HepG2 (cell line): Measurements from ENCODE around the gene ZBTB25. TPM values are rescaled to one million over a fixed set of nuclear protein-coding genes. Genes with fewer than 3 reads are reported as not detected.

Experiments used
- DNMT1 ChIP-seq: sonication (generic); formaldehyde crosslinking; IDR thresholded peaks from 2 replicates; pipeline ENCODE4 v1.5.1; 2020; ENCODE audit warnings: mild to moderate bottlenecking, missing genetic modification reagents
- GABPA ChIP-seq, 2 experiments: IDR thresholded peaks; 2 replicates each; pipeline ENCODE4 v1.6.1; 2011 to 2016; ENCODE audit warnings: low read depth in 2 of 2, low read length in 1 of 2, missing biosample characterization in 1 of 2, missing genetic modification characterization in 1 of 2
- GATAD1 ChIP-seq: IDR thresholded peaks from 2 replicates; pipeline ENCODE4 v1.6.1; 2016; ENCODE audit warnings: missing genetic modification reagents, missing compliant biosample characterization
- KMT2A ChIP-seq: sonication (generic); formaldehyde crosslinking; IDR thresholded peaks from 2 replicates; pipeline ENCODE4 v1.4.0; 2020; ENCODE audit warnings: missing genetic modification reagents
- NBN ChIP-seq: fragments of 450-650 bp; conservative IDR thresholded peaks from 2 replicates; pipeline ENCODE4 v1.6.1; 2017
- NFE2L1 ChIP-seq: sonication (generic); formaldehyde crosslinking; IDR thresholded peaks from 2 replicates; pipeline ENCODE4 v1.4.0; 2020; ENCODE audit warnings: missing genetic modification reagents, mild to moderate bottlenecking, borderline replicate concordance
- NR2C2 ChIP-seq: sonication (generic); formaldehyde crosslinking; IDR thresholded peaks from 2 replicates; pipeline ENCODE4 v1.4.0; 2020; ENCODE audit warnings: missing genetic modification reagents, mild to moderate bottlenecking, moderate library complexity, borderline replicate concordance
- RBFOX2 ChIP-seq: fragments of 200-400 bp; formaldehyde crosslinking; IDR thresholded peaks from 2 replicates; pipeline ENCODE4 v1.6.1; 2017; ENCODE audit warnings: low read depth, mild to moderate bottlenecking, low read length
- SP2 ChIP-seq: sonication (generic); formaldehyde crosslinking; IDR thresholded peaks from 2 replicates; pipeline ENCODE4 v1.5.1; 2020; ENCODE audit warnings: mild to moderate bottlenecking, missing genetic modification reagents
- SRF ChIP-seq: IDR thresholded peaks from 2 replicates; pipeline ENCODE4 v1.6.1; 2011; ENCODE audit warnings: mild to moderate bottlenecking, low read depth, low read length, moderate library complexity
- TEAD3 ChIP-seq: optimal IDR thresholded peaks from 2 replicates; pipeline ENCODE3; 2016; ENCODE audit warnings: borderline replicate concordance
- ZC3H4 ChIP-seq: sonication (generic); formaldehyde crosslinking; IDR thresholded peaks from 2 replicates; pipeline ENCODE4 v1.4.0; 2020; ENCODE audit warnings: missing genetic modification reagents, borderline replicate concordance
- ZFP82 ChIP-seq: sonication (generic); formaldehyde crosslinking; IDR thresholded peaks from 2 replicates; pipeline ENCODE4 v1.5.1; 2020; ENCODE audit warnings: mild to moderate bottlenecking, missing genetic modification reagents, borderline replicate concordance
- ZNF136 ChIP-seq: sonication (generic); formaldehyde crosslinking; IDR thresholded peaks from 2 replicates; pipeline ENCODE4 v1.8.1; 2022; ENCODE audit warnings: low read depth, mild to moderate bottlenecking, moderate library complexity, missing genetic modification reagents
- ZNF619 ChIP-seq: sonication (generic); formaldehyde crosslinking; IDR thresholded peaks from 2 replicates; pipeline ENCODE4 v1.4.0; 2020; ENCODE audit warnings: mild to moderate bottlenecking, missing genetic modification reagents
- ZNF790 ChIP-seq: sonication (generic); formaldehyde crosslinking; IDR thresholded peaks from 2 replicates; pipeline ENCODE4 v1.8.0; 2022; ENCODE audit warnings: missing genetic modification reagents, mild to moderate bottlenecking, borderline replicate concordance
- ZNF878 ChIP-seq: sonication (generic); formaldehyde crosslinking; IDR thresholded peaks from 2 replicates; pipeline ENCODE4 v1.8.1; 2023; ENCODE audit warnings: mild to moderate bottlenecking, missing genetic modification reagents, moderate library complexity
- polyA plus RNA-seq, 8 experiments: library from polyadenylated mRNA; depleted of rRNA in 3 of 8; stranded (reverse) in 7 of 8; unstranded in 1 of 8; fragments of >200 nt; fragmentation: Illumina TruSeq in 4 of 8; extraction: Trizol in 4 of 8; gene quantifications; 2 replicates each; pipeline versions ENCODE4 v1.2.1 to v1.2.3, GENCODE V29; 2011 to 2016; ENCODE audit warnings: low read depth in 4 of 8, missing spikeins in 1 of 8, mixed read lengths in 1 of 8; ENCODE audit not compliant: insufficient read depth in 1 of 8
- total RNA-seq, 5 experiments: library from RNA; depleted of rRNA; stranded (reverse); fragments of >200 nt; fragmentation: Illumina TruSeq; extraction: Trizol; gene quantifications; 2 replicates each; pipeline ENCODE4 v1.2.3, GENCODE V29; 2016; ENCODE audit warnings: low read depth in 1 of 5
- TF ChIP-seq, protein P1 (sequence below): sonication (generic); formaldehyde crosslinking; IDR thresholded peaks from 2 replicates; pipeline ENCODE4 v1.5.1; 2020; ENCODE audit warnings: mild to moderate bottlenecking, missing genetic modification reagents, moderate library complexity
- TF ChIP-seq, protein P2 (sequence below): sonication (generic); formaldehyde crosslinking; IDR thresholded peaks from 2 replicates; pipeline ENCODE4 v1.4.0; 2020; ENCODE audit warnings: missing genetic modification reagents
- TF ChIP-seq, protein P3 (sequence below): sonication (generic); formaldehyde crosslinking; IDR thresholded peaks from 2 replicates; pipeline ENCODE4 v1.4.0; 2020; ENCODE audit warnings: missing genetic modification reagents, borderline replicate concordance
- TF ChIP-seq, protein P4 (sequence below): sonication (generic); formaldehyde crosslinking; IDR thresholded peaks from 2 replicates; pipeline ENCODE4 v1.5.0; 2020; ENCODE audit warnings: mild to moderate bottlenecking, missing genetic modification reagents

The ZBTB25 gene
- total and polyA plus RNA-seq, 2 of the 13 experiments (the other 11 are each of a cell fraction or from before 2014, with no cell fraction given), result 3.5 to 7.6 TPM

DNA sequence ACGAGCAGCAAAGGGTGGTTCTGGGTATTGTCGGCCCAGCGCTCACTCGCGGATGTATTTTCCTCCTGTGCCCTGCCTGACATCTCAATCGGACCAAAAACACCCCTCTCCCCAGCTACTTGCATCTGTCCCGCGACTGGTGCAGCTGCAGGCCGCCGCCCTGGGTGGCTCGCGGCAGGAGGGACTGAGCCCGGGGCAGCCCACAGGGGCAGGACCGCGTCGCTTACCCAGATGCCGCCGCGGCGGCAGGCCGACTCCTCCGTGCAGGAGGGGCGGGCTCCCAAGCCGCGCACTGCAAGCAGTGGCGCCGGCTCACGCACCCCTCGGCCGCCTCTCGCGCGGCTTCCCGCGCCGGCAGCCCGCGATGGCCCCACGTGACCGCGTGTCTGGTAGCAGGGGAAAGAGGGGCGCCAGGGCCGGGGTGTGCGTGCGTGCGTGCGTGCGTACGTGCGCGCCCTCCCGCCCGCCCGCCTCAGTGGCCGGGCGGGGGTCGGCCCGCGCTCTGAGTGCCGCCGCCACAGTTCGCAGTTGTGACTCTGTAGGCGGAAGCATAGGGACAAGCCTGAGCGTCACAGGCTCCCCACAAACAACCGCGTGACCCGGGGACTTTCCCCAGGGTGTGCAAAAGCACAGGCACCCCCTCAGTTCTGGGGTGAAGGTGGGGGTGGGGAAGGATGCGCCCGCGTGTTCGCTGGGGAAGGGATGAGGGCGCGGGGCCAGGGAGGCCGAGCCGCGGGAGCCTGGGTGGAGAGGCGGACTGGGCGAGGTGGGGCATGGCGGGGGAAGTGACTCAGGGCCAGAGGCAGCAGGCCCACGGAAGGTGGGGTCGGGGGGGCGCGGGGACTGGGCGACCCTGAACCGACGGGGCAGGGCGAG, at the start of gene ZBTB25 (continued):
- no peak for TF ChIP-seq NR2C2
- TF ChIP-seq ZNF878 (CRISPR knock-in tag), result no peak
- TF ChIP-seq SP2, result peak; percentile 34
- TF ChIP-seq, protein P1, sequence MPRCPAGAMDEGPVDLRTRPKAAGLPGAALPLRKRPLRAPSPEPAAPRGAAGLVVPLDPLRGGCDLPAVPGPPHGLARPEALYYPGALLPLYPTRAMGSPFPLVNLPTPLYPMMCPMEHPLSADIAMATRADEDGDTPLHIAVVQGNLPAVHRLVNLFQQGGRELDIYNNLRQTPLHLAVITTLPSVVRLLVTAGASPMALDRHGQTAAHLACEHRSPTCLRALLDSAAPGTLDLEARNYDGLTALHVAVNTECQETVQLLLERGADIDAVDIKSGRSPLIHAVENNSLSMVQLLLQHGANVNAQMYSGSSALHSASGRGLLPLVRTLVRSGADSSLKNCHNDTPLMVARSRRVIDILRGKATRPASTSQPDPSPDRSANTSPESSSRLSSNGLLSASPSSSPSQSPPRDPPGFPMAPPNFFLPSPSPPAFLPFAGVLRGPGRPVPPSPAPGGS (CRISPR knock-in tag), result peak; percentile 15
- TF ChIP-seq NFE2L1 (CRISPR knock-in tag), result no peak
- peak; percentile 79 for TF ChIP-seq RBFOX2
- TF ChIP-seq, protein P2, sequence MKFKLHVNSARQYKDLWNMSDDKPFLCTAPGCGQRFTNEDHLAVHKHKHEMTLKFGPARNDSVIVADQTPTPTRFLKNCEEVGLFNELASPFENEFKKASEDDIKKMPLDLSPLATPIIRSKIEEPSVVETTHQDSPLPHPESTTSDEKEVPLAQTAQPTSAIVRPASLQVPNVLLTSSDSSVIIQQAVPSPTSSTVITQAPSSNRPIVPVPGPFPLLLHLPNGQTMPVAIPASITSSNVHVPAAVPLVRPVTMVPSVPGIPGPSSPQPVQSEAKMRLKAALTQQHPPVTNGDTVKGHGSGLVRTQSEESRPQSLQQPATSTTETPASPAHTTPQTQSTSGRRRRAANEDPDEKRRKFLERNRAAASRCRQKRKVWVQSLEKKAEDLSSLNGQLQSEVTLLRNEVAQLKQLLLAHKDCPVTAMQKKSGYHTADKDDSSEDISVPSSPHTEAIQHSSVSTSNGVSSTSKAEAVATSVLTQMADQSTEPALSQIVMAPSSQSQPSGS, result no peak
- TF ChIP-seq TEAD3 (CRISPR knock-in tag), result no peak
- TF ChIP-seq, protein P3, sequence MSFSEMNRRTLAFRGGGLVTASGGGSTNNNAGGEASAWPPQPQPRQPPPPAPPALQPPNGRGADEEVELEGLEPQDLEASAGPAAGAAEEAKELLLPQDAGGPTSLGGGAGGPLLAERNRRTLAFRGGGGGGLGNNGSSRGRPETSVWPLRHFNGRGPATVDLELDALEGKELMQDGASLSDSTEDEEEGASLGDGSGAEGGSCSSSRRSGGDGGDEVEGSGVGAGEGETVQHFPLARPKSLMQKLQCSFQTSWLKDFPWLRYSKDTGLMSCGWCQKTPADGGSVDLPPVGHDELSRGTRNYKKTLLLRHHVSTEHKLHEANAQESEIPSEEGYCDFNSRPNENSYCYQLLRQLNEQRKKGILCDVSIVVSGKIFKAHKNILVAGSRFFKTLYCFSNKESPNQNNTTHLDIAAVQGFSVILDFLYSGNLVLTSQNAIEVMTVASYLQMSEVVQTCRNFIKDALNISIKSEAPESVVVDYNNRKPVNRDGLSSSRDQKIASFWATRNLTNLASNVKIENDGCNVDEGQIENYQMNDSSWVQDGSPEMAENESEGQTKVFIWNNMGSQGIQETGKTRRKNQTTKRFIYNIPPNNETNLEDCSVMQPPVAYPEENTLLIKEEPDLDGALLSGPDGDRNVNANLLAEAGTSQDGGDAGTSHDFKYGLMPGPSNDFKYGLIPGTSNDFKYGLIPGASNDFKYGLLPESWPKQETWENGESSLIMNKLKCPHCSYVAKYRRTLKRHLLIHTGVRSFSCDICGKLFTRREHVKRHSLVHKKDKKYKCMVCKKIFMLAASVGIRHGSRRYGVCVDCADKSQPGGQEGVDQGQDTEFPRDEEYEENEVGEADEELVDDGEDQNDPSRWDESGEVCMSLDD (CRISPR knock-in tag), result no peak; the same call in 1 of the 2 replicates
- TF ChIP-seq KMT2A (CRISPR knock-in tag), result no peak; the same call in 1 of the 2 replicates
- TF ChIP-seq ZNF790 (CRISPR knock-in tag), result no peak; the same call in 1 of the 2 replicates
- no peak for TF ChIP-seq SRF
- TF ChIP-seq, protein P4, sequence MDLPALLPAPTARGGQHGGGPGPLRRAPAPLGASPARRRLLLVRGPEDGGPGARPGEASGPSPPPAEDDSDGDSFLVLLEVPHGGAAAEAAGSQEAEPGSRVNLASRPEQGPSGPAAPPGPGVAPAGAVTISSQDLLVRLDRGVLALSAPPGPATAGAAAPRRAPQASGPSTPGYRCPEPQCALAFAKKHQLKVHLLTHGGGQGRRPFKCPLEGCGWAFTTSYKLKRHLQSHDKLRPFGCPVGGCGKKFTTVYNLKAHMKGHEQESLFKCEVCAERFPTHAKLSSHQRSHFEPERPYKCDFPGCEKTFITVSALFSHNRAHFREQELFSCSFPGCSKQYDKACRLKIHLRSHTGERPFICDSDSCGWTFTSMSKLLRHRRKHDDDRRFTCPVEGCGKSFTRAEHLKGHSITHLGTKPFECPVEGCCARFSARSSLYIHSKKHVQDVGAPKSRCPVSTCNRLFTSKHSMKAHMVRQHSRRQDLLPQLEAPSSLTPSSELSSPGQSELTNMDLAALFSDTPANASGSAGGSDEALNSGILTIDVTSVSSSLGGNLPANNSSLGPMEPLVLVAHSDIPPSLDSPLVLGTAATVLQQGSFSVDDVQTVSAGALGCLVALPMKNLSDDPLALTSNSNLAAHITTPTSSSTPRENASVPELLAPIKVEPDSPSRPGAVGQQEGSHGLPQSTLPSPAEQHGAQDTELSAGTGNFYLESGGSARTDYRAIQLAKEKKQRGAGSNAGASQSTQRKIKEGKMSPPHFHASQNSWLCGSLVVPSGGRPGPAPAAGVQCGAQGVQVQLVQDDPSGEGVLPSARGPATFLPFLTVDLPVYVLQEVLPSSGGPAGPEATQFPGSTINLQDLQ (CRISPR knock-in tag), result 0 out of 2 replicates have a peak, but pooled peaks have one; percentile 30
- TF ChIP-seq DNMT1, result no peak; the same call in 1 of the 2 replicates
- no peak for TF ChIP-seq GABPA (IDR thresholded peaks at IDR 0.05; ENCODE audit: low read depth, low read length)
- no peak for TF ChIP-seq GABPA (CRISPR knock-in tag; IDR thresholded peaks at IDR 0.05; ENCODE audit: low read depth)
- TF ChIP-seq ZFP82 (CRISPR knock-in tag), result no peak
- TF ChIP-seq GATAD1 (CRISPR knock-in tag), result peak; percentile 48; the same call in 1 of the 2 replicates
- peak; percentile 93; the same call in 1 of the 2 replicates for TF ChIP-seq ZC3H4 (CRISPR knock-in tag)
- no peak for TF ChIP-seq NBN
- TF ChIP-seq ZNF619 (CRISPR knock-in tag), result peak; percentile 58; the same call in 1 of the 2 replicates
- no peak for TF ChIP-seq ZNF136
